ENCODE data around the gene ARHGAP23.
"Not testable (repeated sequence)": the region's sequence is repeated elsewhere in the genome, so short reads cannot be mapped to it uniquely, and the experiment has no call there.

DNA sequence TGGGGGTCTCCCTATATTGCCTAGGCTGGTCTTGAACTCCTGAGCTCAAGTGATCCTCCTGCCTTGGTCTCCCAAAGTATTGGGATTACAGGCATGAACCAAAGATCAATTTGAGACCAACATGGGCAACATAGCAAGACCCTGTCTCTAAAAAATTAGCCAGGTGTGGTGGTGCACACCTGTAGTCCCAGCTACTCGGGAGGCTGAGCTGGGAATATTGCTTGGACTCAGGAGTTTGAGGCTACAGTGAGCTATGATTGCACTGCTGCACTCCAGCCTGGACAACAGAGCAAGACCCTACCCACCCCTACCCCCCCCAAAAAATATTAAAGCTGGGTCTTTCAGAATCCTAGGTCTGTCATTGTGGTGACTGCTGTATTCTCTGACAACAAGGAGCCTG is 9.0 kb downstream of the ARHGAP23 start:
- TF ChIP-seq, protein P1, sequence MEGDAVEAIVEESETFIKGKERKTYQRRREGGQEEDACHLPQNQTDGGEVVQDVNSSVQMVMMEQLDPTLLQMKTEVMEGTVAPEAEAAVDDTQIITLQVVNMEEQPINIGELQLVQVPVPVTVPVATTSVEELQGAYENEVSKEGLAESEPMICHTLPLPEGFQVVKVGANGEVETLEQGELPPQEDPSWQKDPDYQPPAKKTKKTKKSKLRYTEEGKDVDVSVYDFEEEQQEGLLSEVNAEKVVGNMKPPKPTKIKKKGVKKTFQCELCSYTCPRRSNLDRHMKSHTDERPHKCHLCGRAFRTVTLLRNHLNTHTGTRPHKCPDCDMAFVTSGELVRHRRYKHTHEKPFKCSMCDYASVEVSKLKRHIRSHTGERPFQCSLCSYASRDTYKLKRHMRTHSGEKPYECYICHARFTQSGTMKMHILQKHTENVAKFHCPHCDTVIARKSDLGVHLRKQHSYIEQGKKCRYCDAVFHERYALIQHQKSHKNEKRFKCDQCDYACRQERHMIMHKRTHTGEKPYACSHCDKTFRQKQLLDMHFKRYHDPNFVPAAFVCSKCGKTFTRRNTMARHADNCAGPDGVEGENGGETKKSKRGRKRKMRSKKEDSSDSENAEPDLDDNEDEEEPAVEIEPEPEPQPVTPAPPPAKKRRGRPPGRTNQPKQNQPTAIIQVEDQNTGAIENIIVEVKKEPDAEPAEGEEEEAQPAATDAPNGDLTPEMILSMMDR (conservative IDR thresholded peaks at IDR 0.05 in 1 of 2, IDR thresholded peaks at IDR 0.05 in 1 of 2; ENCODE audit: low read depth in 1 of 2, low read length in 2 of 2), result not testable (repeated sequence)
- not testable (repeated sequence) for TF ChIP-seq EZH2 (IDR thresholded peaks at IDR 0.05; ENCODE audit: low read length, missing control alignments)
